PFSK-1 (cell line): ENCODE data around the gene NEGR1.

Source experiments
- POLR2AphosphoS5 ChIP-seq: IDR thresholded peaks from 2 replicates; pipeline ENCODE4 v1.6.1; 2012; ENCODE audit warnings: low read depth, mild to moderate bottlenecking, control low read depth, low read length, moderate library complexity
- TAF1 ChIP-seq: IDR thresholded peaks from 2 replicates; pipeline ENCODE4 v1.6.1; 2012; ENCODE audit warnings: low read length, control low read depth, borderline replicate concordance; ENCODE audit not compliant: insufficient read depth

- TF ChIP-seq TAF1 (no peak), POLR2AphosphoS5 (no peak)
These were observed 363.7 kb downstream of the NEGR1 start for GRCh38 chr1:71918630-71919029.
